HG03108 (cell line): ENCODE data around the gene TP53.
"Not testable (repeated sequence)": the region's sequence is repeated elsewhere in the genome, so short reads cannot be mapped to it uniquely, and the experiment has no call there.

Experiments
- ATAC-seq: cut with Tn5 transposase; IDR thresholded peaks from one replicate; pipeline ENCODE4 v1.9.1; 2021; ENCODE audit warnings: moderate library complexity; ENCODE audit not compliant: unreplicated experiment

The TP53 gene

DNA sequence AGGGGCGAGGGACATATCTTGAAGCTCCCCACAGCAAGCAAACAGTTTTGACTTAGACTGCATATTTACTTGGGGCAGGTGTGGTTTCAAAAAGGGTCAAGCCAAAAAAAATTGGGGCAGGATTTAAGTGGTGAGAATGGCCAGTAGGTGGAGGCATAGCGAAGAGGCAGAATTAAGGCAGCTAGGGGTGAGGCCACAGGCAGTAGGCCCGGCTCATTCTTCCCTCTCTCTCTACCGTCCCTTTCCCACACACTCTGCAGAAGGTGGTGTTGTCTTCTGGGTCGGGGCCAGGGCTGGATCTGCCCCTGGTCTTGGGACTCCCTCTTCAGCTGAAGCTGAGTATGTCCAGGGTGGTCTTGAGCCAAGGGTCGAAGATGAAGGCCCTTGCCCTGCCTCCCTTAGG lies 54.8 kb downstream of the TP53 start:
- ATAC-seq: no peak

DNA sequence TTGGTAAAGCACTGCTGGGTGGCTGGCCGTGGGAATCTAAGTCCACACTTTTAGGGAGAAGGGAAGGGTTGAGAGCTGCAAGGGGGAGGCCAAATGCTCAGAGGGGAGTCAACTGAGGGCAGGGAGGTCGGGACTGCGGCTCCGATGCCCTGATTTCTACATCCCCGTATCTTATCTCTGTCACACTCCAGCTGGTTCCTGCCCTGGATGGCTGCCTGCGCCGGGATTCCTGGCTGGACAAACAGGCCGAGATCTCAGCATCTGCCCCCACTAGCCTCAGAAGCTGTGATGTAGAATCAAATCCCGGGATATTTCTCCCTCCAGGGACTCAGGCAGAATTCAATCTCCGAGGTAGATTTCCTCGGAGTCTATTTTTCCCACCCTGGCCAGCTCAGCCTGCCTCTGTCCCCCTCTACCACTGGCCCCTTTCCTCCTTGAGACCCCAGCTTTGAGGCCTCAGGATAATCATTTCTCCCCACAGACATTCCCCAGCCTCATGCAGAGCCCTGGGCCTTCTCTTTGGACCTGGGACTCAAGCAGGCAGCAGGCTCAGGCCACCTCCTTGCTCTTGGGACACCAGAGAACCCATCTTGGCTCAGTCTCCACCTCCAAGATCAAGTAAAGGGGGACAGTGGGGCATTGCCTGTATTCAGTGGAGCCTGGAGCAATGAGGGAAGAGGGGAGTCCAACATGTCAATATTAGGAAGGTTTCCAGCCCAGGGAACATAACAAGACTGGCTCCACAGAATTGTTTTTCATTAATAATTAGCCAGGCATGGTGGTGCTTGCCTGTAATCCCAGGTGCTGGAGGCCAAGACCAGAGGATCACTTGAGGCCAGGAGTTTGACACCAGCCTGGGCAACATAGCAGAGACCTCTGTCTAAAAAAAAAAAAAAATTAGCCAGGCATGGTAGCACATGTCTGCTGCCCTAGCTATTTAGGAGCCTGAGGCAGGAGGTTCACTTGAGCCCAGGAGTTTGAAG lies 55.6 kb downstream of the TP53 start:
- no peak for ATAC-seq

DNA sequence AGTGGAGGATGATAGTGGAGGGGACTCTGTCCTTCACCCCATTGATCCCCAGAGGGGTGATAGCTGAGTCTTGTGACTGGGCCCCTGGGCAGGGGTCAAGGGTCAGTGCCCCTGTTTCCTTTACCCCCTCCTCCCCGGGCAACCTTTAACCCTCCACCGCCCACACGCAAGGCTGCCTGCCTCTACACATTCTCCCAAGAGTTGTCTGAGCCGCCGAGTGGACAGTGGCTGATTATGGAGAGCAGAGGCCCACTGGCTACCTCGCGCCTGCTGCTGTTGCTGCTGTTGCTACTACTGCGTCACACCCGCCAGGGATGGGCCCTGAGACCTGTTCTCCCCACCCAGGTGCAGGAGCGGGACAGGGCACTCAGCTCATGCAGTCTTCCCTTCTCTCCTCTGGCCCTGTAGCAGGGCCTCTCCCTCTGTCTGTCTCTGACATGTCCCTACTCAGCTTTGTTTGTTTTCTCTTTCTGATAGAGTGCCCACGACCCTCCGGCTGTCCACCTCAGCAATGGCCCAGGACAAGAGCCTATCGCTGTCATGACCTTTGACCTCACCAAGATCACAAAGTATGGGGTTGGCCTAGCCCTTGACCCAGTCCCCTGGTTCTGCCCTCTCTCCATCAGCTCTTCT lies 57.2 kb downstream of the TP53 start, which contains the start of gene SHBG:
Gene SHBG (plus strand): TSS at position 197 of the 633 bp plus-strand sequence. CDS start 38 bp downstream, at position 235.
- no peak for ATAC-seq

GRCh38 chr17:7627250-7628121 lies 59.8 kb downstream of the TP53 start, which contains the start of gene SAT2:
Gene SAT2 (minus strand): TSS chr17:7627821. CDS start chr17:7627635, 186 bp downstream.
- ATAC-seq: peak; percentile 73

- ATAC-seq: no peak
These were observed 60.4 kb downstream of the TP53 start for GRCh38 chr17:7626956-7627249.

DNA sequence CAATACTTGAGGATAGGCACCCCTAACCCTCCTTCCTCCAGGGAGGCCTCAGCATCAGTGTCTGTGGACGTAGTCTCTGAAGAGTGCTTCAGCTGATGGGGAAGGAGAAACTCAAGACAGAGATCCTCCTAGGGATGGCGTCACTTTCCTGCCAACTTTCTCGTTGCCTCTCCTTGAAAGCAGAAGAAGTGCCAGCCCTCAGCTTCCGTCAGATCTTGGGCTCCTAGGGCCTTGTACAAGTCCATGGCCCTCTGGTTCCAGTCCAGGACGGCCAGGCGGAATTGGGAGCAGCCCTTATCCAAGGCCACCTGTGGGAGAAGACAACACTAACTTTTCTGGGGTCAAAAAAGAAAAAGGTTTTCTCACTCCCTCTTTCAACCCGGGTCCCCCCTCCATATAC lies 61.0 kb downstream of the TP53 start:
- ATAC-seq: no peak

DNA sequence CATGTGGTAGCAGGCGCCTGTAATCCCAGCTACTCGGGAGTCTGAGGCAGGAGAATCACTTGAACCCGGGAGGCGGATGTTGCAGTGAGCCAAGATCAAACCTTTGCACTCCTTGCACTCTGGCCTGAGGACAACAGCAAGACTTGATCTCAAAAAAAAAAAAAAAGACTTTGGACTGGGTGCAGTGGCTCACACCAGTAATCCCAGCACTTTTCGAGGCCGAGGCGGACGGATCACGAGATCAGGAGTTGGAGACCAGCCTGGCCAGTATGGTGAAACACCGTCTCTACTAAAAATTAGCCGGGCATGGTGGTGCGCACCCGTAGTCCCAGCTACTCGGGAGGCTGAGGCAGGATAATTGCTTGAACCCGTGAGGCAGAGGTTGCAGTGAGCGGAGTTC lies 61.5 kb downstream of the TP53 start:
- not testable (repeated sequence) for ATAC-seq

DNA sequence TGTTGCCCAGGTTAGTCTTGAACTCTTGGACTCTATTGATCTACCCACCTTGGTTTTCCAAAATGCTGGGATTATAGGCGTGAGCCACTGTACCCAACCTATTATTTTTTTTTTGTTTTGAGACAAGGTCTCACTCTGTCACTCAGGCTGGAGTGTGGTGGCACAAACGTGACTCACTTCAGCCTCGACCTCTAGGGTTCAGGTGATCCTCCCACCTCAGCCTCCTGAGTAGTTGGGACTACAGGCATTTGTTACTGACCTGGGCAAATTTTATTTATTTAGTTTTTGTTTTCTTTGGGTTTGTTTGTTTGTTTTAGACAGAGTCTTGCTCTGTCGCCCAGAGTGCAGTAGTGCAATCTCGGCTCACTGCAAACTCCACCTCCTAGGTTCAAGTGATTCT lies 63.6 kb downstream of the TP53 start:
- no peak for ATAC-seq

GRCh38 chr17:7620835-7621234 lies 66.5 kb downstream of the TP53 start:
- no peak for ATAC-seq

DNA sequence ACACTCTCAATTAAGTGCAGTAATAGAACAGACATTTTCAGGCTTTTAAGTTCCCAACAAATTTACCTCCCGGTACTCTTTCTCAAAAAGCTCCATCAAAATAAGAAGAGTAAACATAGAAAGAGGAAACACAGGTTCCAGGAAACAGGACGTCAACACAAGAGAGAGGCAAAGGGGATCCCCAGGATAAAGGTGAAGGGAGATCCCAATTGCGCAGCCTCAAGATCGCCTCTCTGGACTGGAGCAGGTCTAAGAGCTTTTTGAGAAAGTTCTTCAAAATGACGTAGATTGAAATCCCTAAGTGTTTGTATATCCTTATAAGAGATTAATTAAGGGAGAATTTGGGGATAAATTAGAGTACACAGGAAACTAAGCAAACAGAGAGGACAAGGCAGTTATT lies 68.7 kb downstream of the TP53 start:
- ATAC-seq: no peak
